Femur (tissue), 1 donor: ENCODE results near the gene GGN.
"Not testable (repeated sequence)": the region's sequence is repeated elsewhere in the genome, so short reads cannot be mapped to it uniquely, and the experiment has no call there.

Experiments
- DNase-seq: peaks from one replicate; pipeline ENCODE4 v3.0.0-alpha.2; 2017

The GGN gene

GRCh38 chr19:38360839-38361631 is 26.8 kb downstream of the GGN start:
- DNase-seq: no peak

- no peak for DNase-seq
Observed at GRCh38 chr19:38360351-38360750, 27.5 kb downstream of the GGN start.

DNA sequence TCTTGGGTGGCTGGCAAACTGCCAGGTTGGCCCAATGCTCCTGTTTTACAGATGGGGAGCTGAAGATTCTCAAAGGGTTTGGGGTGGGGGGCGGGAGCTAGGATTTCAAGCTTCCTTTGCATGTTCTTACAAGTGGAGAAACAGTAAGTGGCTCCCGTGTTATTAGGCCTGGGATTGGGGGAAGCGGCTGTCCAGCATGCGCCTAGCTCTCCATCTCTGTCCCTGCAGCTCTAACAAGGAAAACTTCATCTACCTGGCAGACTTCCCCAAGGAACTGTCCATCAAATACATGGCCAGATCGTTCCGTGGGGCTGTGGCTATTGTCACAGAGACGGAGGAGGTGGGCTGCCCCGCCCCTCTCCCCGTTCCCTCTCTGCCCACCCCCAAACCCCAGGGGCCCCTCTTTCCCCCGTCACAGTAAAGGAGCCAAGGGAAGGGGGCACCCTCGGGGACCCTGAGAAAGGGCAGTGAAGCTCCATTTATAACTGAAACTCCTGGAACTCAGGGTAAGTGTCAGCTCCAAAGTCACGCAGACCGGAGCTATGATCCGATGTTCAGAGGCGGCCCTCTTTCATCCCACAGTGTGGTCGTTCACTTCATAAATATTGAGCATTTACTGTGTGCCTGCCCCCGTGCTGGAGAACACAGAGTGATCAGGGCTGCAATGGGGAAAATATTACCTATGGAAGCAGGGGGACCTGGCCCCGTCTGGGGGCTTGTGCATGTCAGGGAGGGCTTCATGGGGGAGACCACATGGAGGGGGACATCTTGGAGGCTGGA is 28.4 kb downstream of the GGN start:
- DNase-seq: no peak

DNA sequence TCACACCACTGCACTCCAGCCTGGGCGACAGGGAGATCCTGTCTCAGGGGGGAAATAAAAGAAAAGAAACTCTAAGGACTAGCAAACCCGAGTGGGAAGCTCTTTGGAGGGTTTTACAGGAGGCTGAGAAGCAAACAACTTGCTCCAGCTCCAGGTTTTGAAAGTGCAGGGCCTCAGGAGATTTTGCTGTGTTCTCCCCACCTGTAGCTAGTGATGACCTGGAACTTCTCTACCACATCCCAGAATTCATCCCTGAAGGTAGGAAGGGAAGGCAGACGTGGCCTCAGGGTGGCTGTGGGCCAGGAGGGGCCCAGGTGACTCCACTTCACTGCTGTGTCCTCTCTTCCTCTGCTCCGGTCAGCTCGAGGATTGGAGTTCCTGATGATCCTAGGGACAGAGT is 29.8 kb downstream of the GGN start:
- no peak for DNase-seq

GRCh38 chr19:38355728-38356725 is 31.8 kb downstream of the GGN start:
- no peak for DNase-seq

- no peak for DNase-seq
Observed at GRCh38 chr19:38352611-38353010, 35.2 kb downstream of the GGN start.

- DNase-seq: no peak
Observed at GRCh38 chr19:38351865-38352395, 35.9 kb downstream of the GGN start.

DNA sequence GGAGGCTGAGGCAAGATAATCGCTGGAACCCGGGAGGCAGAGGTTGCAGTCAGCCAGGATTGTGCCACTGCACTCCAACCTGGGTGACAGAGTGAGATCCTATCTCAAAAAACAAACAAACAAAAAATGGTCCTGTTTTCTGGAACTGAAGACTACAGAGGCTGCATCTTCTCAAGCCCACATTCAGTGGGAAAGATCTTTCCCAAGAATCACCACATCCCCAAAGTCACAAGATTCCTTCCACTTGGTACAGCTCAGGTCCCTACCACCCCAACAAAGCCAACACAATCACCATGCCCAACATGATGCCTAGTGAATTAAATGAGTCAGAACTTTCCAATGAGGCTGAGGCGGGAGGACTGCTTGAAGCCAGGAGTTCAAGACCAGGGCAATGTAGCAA is 37.0 kb downstream of the GGN start:
- DNase-seq: no peak

- no peak for DNase-seq
Observed at GRCh38 chr19:38346837-38347236, 41.0 kb downstream of the GGN start.

- no peak for DNase-seq
Observed at GRCh38 chr19:38340927-38341326, 46.9 kb downstream of the GGN start.

DNA sequence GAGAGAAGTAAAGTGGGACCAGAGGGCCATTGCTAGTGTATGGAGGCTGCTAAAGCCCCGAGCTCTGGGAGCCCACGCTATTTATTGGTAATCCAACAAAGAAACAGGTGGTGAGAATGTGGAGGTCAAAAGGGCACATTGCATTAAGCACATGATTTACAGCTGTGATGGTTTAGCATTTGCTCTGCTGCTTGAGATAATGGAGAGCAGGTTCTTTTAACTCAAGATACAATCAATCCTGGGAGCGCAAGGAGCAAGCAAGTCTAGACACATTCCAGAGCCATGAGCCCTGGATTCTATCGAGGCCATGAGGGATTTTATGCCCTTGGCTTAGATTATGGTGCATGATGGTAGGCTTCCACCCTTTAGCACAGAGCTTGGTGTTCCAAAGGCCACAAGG is 48.8 kb downstream of the GGN start:
- DNase-seq: not testable (repeated sequence)

GRCh38 chr19:38337360-38337653 is 50.5 kb downstream of the GGN start:
- DNase-seq: no peak

DNA sequence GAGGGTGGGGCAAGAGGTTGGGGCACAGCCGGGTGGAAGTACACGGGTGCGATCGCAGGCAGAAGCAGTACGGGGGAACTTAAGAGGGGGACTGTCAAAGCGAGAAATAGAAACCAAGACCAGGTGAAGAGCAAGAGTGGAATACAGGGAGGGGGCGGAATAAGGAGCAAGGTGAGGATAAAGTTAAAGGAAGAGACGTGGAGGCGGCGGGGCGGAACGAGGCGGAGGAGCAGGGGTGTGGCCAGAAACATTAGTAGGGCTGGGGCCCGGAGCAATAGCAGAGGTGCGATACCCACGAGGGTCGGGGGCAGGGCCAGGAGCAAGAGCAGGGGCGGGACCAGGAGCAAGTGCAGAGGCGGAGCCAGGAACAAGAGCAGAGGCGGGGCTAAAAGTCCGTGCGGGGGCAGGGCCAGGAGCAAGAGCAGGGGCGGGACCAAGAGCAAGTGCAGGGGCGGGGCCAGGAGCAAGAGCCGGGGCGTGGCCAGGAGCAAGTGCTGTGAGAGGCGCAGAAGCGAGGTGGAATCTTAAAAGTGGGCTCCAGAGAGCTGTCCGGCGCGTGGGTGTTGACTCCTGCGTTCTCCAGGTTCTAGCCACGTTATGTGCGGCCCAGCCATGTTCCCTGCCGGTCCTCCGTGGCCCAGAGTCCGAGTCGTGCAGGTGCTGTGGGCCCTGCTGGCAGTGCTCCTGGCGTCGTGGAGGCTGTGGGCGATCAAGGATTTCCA is 51.0 kb downstream of the GGN start:
- peak; percentile 95 for DNase-seq

DNA sequence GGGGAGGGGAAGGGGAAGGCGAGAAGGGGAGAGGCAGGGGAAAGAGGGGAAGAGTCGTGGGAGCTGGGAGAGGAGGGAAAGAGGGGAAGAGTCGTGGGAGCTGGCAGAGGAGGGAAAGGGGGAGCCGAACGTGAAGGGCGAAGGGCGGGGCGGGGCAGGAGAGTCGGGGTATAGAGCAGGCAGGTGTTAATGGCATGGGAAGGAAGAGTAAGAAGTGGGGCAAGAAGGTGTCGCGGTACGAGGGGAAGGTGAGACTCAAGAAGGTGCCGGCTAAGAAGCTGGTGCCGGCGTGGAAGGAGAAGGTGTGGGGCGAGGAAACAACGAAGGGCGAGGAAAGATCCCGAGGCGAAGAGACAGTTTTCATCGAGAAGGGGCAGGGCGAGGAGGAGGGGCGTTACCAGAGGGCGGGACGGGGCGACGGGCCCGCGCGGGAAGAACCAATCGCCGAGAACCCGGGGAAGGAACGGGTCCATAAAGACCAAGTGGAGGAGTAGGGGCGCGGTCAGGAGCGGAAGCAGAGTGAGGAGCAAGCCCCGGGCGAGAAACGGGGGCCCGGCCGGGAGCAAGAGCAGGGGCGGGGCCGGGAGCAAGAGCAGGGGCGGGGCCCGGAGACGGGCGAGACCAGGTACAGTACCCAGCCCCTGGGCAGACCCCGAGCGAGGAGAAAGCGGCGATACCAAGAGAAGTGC is 51.7 kb downstream of the GGN start:
- DNase-seq: peak; percentile 97
